H1 (cell line): ENCODE data around the gene KIZ. TPM values are rescaled to one million over a fixed set of nuclear protein-coding genes. Genes with fewer than 3 reads are reported as not detected.

ENCODE experiments used
- ATF2 ChIP-seq: IDR thresholded peaks from 2 replicates; pipeline ENCODE4 v1.6.1; 2012; ENCODE audit warnings: low read length, inconsistent platforms
- CTCF ChIP-seq, 3 experiments: IDR thresholded peaks; 1 replicate in 2 of 3; 2 replicates in 1 of 3; pipeline versions ENCODE4 v1.5.1 to v1.6.1; 2011; ENCODE audit warnings: low read length in 3 of 3, mild to moderate bottlenecking in 3 of 3, inconsistent platforms in 2 of 3, low read depth in 1 of 3, moderate library complexity in 1 of 3; ENCODE audit not compliant: insufficient read depth in 1 of 3; ENCODE audit errors: control extremely low read depth in 1 of 3
- RNF2 ChIP-seq: fragments of 200-900, 300-1000 bp; sonication (generic); IDR thresholded peaks from 2 replicates; pipeline ENCODE4 v1.7.1; 2016; ENCODE audit warnings: borderline replicate concordance, low read depth, mild to moderate bottlenecking, antibody characterized with exemption, low read length; ENCODE audit not compliant: poor library complexity, severe bottlenecking; ENCODE audit errors: missing control alignments
- SIX5 ChIP-seq: IDR thresholded peaks from 2 replicates; pipeline ENCODE4 v1.6.1; 2011; ENCODE audit warnings: mild to moderate bottlenecking, low read depth, low read length
- polyA plus RNA-seq, 7 experiments: library from polyadenylated mRNA; depleted of rRNA in 3 of 7; stranded (reverse) in 5 of 7; unstranded in 2 of 7; fragments of >200 nt in 5 of 7; fragments of 200-250 nt in 2 of 7; gene quantifications; 1 replicate in 5 of 7; 2 replicates in 1 of 7; 4 replicates in 1 of 7; pipeline versions ENCODE4 v1.2.1 to v1.2.3, GENCODE V29; 2011 to 2013; ENCODE audit warnings: missing spikeins in 2 of 7, mixed read lengths in 2 of 7
- total RNA-seq: library from RNA; stranded (reverse); fragmentation: NEBNext Ultra II Directional; extraction: Animal tissue kit (Norgen Biotek cat#: 25700); gene quantifications from 2 replicates; pipeline ENCODE4 v1.2.1, GENCODE V29; 2021

Gene KIZ
- total and polyA plus RNA-seq, 2 of the 8 experiments (the other 6 are each of a cell fraction or from before 2014, with no cell fraction given): 13.0 to 51.7 TPM

GRCh38 chr20:21113697-21114096, 12.2 kb upstream of the KIZ start (continued):
- no peak for TF ChIP-seq ATF2
- no peak for TF ChIP-seq CTCF (IDR thresholded peaks at IDR 0.05; ENCODE audit: control extremely low read depth in 1 of 3, insufficient read depth in 1 of 3, low read depth in 1 of 3, low read length in 3 of 3)
- no peak for TF ChIP-seq RNF2
- TF ChIP-seq SIX5: no peak
- TF ChIP-seq, all 59 proteins: peak for 0
